ENCODE data around the gene ADAMTSL1.

DNA sequence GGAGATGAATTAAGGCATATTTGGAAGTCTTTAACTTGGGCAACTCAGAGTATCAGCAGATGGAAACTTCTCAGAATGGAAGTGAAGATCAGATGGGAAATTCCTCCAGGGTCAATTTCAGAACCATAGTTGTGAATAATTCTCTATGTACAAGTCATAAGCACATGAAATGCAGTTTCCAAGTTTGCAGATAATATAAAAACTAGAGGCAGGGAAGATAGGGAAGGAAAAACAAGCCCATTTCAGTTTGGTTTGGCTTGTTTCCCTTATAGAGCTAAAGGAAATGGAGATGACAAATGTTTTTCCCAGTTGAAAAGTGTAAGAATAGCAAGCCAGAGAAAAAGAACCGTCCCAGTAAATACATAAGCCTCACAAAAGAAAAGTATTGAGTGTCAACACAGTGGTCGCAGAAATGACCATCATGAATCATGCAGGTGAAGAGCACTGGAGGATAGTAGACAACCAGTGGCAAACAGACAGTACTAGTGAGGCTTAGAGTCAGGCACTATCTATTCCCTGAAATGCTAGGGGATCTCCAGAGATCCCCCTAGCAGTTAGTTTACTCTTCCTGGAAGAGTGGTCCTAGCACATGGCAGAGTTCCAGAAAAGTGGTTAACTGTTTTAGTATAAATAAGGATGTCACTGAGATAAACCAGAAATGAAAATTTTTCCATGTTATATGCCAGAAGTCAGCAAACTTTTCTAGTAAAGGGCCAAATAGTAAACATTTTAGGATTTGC is 313.1 kb downstream of the ADAMTSL1 start:
- TF ChIP-seq, protein P1, sequence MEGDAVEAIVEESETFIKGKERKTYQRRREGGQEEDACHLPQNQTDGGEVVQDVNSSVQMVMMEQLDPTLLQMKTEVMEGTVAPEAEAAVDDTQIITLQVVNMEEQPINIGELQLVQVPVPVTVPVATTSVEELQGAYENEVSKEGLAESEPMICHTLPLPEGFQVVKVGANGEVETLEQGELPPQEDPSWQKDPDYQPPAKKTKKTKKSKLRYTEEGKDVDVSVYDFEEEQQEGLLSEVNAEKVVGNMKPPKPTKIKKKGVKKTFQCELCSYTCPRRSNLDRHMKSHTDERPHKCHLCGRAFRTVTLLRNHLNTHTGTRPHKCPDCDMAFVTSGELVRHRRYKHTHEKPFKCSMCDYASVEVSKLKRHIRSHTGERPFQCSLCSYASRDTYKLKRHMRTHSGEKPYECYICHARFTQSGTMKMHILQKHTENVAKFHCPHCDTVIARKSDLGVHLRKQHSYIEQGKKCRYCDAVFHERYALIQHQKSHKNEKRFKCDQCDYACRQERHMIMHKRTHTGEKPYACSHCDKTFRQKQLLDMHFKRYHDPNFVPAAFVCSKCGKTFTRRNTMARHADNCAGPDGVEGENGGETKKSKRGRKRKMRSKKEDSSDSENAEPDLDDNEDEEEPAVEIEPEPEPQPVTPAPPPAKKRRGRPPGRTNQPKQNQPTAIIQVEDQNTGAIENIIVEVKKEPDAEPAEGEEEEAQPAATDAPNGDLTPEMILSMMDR (IDR thresholded peaks at IDR 0.05; ENCODE audit: low read depth, low read length, missing input control): no peak
- TF ChIP-seq TAF1 (conservative IDR thresholded peaks at IDR 0.05) (no peak), YY1 (IDR thresholded peaks at IDR 0.05) (no peak), EGR1 (IDR thresholded peaks at IDR 0.05; ENCODE audit: low read depth in 2 of 2) (no peak), HNF4G (IDR thresholded peaks at IDR 0.05) (no peak), GABPA (IDR thresholded peaks at IDR 0.05 in 1 of 2, conservative IDR thresholded peaks at IDR 0.05 in 1 of 2) (no peak), FOXA1 (IDR thresholded peaks at IDR 0.05) (no peak), MAX (IDR thresholded peaks at IDR 0.05) (no peak)
- TF ChIP-seq, protein P2, sequence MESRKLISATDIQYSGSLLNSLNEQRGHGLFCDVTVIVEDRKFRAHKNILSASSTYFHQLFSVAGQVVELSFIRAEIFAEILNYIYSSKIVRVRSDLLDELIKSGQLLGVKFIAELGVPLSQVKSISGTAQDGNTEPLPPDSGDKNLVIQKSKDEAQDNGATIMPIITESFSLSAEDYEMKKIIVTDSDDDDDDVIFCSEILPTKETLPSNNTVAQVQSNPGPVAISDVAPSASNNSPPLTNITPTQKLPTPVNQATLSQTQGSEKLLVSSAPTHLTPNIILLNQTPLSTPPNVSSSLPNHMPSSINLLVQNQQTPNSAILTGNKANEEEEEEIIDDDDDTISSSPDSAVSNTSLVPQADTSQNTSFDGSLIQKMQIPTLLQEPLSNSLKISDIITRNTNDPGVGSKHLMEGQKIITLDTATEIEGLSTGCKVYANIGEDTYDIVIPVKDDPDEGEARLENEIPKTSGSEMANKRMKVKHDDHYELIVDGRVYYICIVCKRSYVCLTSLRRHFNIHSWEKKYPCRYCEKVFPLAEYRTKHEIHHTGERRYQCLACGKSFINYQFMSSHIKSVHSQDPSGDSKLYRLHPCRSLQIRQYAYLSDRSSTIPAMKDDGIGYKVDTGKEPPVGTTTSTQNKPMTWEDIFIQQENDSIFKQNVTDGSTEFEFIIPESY (IDR thresholded peaks at IDR 0.05): no peak
